GM18907 (cell line): ENCODE results near the gene TIMM23.
A peak's percentile ranks its signal among the peaks of the same experiment; 100 is the strongest.
"Not testable (repeated sequence)": the region's sequence is repeated elsewhere in the genome, so short reads cannot be mapped to it uniquely, and the experiment has no call there.

Experiments used
- ATAC-seq: cut with Tn5 transposase; IDR thresholded peaks from one replicate; pipeline ENCODE4 v1.9.1; 2021; ENCODE audit warnings: mild to moderate bottlenecking, moderate library complexity; ENCODE audit not compliant: unreplicated experiment

The TIMM23 gene

GRCh38 chr10:45972106-45972812 is at the start of gene TIMM23:
Gene TIMM23 (plus strand): TSS chr10:45972489. CDS start chr10:45972625, 136 bp downstream.
- ATAC-seq: peak; percentile 74

DNA sequence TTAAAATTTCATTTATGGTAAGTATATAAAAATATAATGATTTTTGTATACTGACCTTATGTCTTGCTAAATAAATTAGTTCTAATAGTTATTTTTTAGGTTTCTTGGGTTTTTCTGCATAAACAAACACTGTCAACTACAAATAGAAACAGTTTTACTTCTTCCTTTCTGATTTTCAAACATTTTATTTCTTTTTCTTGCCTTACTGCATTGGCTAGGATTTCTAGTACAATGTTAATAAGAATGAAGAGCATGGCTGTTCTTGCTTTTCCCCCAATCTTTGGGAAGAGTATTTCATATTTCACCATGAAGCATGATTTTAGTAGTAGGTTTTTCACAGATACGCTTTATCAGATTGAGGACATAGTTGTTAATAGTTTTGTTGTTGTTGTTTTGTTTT is 45.5 kb upstream of the TIMM23 start:
- not testable (repeated sequence) for ATAC-seq

DNA sequence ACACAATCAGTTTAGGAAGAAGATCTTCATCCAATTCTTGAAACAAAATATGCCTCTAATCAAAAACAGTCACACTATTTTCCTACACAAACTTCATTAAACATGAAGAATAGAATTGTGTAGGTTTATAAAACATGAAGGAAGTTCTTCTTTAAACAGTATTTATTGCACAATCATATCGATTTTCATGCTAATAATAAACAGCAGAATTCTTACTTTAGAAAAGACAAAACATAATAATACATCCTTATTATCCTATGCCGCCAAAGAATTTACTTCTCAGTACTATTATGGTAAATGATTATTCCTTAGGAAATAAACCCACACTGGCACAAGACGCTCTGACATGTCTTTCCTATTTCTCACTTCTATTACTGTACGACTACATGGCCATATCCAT is 41.0 kb upstream of the TIMM23 start:
- ATAC-seq: not testable (repeated sequence)

GRCh38 chr10:45934788-45935187 is 37.5 kb upstream of the TIMM23 start:
- not testable (repeated sequence) for ATAC-seq

GRCh38 chr10:45939176-45939697 is 33.1 kb upstream of the TIMM23 start:
- ATAC-seq: not testable (repeated sequence)

DNA sequence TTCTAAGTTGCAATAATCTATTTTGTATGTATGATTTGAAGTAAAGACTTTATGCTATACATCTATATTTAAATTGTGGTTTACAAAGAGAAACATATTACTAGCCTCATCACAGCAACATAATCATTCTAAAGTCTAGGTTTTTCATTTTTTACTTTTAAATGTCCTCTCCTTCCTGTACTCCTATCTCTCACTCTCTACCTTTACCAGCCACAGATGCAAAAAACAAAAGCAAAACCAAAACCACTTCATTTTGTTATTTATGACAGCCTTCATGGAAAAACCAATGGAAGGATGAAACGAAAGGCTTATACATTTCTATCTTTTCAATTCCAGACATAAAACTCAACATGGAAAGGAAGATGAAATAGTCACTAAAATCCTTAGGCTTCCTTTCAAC is 31.1 kb upstream of the TIMM23 start:
- not testable (repeated sequence) for ATAC-seq

- not testable (repeated sequence) for ATAC-seq
Observed at GRCh38 chr10:45945476-45945875, 26.8 kb upstream of the TIMM23 start.

GRCh38 chr10:45947363-45947762 is 24.9 kb upstream of the TIMM23 start:
- not testable (repeated sequence) for ATAC-seq

DNA sequence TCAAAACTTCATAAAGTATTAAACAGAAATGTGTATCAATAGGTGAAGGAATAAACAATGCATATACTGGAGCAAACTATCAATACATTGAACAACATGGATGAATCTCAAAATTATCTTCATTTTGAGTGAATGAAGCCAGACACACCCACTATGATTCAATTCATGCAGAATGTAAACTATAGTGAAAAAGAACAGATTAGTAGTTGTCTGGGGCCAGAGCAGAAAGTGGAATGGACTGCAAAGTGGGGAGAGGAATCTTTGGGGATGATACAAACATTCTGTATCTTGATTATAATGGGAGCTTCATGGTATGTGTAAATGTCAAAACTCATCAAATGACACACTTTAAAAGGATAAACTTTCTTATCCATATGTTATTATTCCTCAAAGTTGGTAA is 23.5 kb upstream of the TIMM23 start:
- not testable (repeated sequence) for ATAC-seq

GRCh38 chr10:45954367-45954766 is 17.9 kb upstream of the TIMM23 start:
- not testable (repeated sequence) for ATAC-seq

DNA sequence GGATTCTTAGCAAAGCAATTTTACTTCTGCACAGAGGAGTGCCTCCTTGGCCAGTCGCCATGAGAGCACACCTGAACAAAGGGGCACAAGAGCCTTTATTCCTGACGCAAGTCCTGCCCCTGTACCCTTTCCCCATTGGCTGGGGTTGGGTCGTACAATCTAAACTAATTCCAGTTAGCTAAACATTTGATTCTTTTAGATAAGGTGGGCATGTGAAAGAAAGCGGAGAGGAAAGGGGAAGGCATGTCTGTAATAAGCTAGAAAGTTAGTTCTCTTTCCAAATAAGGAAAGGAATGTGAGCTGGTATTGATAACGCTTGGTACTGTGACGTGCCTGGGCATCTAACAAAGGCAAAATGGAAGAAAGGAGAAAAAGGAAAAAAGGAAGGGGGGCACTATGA is 15.7 kb upstream of the TIMM23 start:
- ATAC-seq: not testable (repeated sequence)

- not testable (repeated sequence) for ATAC-seq
Observed at GRCh38 chr10:45957928-45958327, 14.4 kb upstream of the TIMM23 start.

- ATAC-seq: not testable (repeated sequence)
Observed at GRCh38 chr10:45962686-45963452, 9.4 kb upstream of the TIMM23 start.

GRCh38 chr10:45971019-45971418 is 1.3 kb upstream of the TIMM23 start:
- not testable (repeated sequence) for ATAC-seq

- peak; percentile 45 for ATAC-seq
Observed at GRCh38 chr10:45971742-45972105, 565 bp upstream of the TIMM23 start.

GRCh38 chr10:45972813-45973169 is 502 bp downstream of the TIMM23 start:
- ATAC-seq: not testable (repeated sequence)

- not testable (repeated sequence) for ATAC-seq
Observed at GRCh38 chr10:45974041-45974440, 1.8 kb downstream of the TIMM23 start.

DNA sequence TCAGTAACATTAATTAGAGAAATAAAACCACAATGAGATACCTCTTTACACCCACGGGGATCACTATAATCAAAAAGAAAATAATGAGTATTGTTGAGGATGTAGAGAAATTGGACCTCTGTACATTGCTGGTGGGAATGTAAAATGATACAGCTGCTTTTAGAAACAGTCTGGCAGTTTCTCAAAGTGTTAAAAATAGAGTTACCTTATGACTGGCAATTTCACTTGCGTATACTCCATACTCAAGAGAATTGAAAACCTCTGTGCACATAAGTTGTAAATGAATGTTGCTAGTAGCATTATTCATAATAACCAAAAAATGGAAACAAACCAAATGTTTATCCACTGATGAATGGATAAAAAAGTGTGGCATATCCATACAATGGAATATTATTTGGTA is 6.3 kb downstream of the TIMM23 start:
- peak; percentile 40 for ATAC-seq

GRCh38 chr10:45981367-45981766 is 9.1 kb downstream of the TIMM23 start:
- not testable (repeated sequence) for ATAC-seq

DNA sequence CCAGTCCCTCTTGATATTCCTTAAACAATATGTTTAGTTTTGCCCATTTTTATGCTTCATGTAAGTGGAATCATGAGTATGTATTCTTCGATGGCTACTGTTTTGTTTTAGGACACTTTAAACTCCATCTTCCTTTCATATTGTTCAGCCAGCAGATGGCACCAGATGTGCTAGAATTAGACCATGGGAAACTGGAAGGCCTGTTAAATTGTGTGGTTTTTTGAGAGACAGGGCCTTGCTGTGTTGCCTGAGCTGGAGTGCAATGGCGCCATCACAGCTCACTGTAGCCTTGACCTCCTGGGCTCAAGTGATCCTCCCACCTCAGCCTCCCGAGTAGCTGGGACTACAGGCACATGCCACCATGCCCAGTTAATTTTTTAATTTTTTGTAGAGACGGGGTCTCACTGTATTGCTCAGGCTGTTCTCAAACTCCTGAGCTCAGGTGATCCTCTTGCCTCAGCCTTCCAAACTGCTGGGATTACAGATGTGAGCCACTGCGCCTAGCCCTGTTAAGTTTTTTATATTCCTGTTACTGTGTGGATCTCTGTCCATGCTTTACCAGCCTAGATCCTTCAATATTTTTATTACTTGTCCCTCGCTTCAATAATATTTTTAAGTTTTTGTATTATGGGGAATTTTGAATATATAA is 11.4 kb downstream of the TIMM23 start:
- peak; percentile 58 for ATAC-seq

DNA sequence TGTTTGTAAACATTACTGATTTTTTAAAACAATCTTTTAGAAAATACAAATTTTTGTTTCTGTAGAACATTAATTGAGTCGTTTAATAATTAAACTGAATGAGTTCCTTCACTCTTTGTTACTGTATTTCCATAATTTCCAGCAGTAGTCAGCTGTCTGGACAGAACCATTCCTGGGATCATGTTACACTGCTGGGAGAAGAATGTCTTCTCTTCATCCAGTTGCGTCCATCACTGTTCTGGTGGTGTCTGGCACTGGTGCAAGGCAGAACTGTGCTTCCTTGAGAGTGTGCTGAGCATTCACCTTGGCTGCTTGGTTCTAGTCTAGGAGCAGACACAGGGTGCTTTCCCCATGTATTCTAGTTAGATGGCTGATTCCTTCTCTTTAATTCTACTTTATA is 12.2 kb downstream of the TIMM23 start:
- not testable (repeated sequence) for ATAC-seq
